Measurements from ENCODE around the gene MYO1D.

Gene MYO1D

GRCh38 chr17:32493976-32494513, 382.9 kb downstream of the MYO1D start:
- H3K4me3 ChIP-seq (ENCODE audit: low read depth, low read length): no peak overlapping the region

GRCh38 chr17:32493571-32493970, 383.4 kb downstream of the MYO1D start:
- no peak overlapping the region for H3K4me3 ChIP-seq (ENCODE audit: low read depth, low read length)

- H3K4me3 ChIP-seq (ENCODE audit: low read depth, low read length): no peak overlapping the region
Measured at GRCh38 chr17:32492648-32493289, 384.2 kb downstream of the MYO1D start.

GRCh38 chr17:32492264-32492589, 384.7 kb downstream of the MYO1D start:
- no peak overlapping the region for H3K4me3 ChIP-seq (ENCODE audit: low read depth, low read length)

GRCh38 chr17:32491371-32492263, 385.3 kb downstream of the MYO1D start:
- H3K4me3 ChIP-seq (ENCODE audit: low read depth, low read length): no peak overlapping the region

GRCh38 chr17:32490101-32490482, 386.8 kb downstream of the MYO1D start:
- H3K4me3 ChIP-seq (ENCODE audit: low read depth, low read length): no peak overlapping the region

- H3K4me3 ChIP-seq (ENCODE audit: low read depth, low read length): no peak overlapping the region
Measured at GRCh38 chr17:32489320-32490100, 387.4 kb downstream of the MYO1D start.

GRCh38 chr17:32488604-32489180, 388.2 kb downstream of the MYO1D start:
- no peak overlapping the region for H3K4me3 ChIP-seq (ENCODE audit: low read depth, low read length)

- H3K4me3 ChIP-seq (ENCODE audit: low read depth, low read length): peak overlapping the region; percentile 69
Measured at GRCh38 chr17:32488177-32488542, 388.8 kb downstream of the MYO1D start.

GRCh38 chr17:32487473-32488176, 389.3 kb downstream of the MYO1D start:
- H3K4me3 ChIP-seq (ENCODE audit: low read depth, low read length): peak overlapping the region; percentile 69

- peak within 1 kb of the TSS; percentile 69 for H3K4me3 ChIP-seq (ENCODE audit: low read depth, low read length)
Measured at GRCh38 chr17:32486701-32487472, 390.0 kb downstream of the MYO1D start, which contains the start of gene CDK5R1. Gene CDK5R1 (plus strand): TSS chr17:32486993. CDS start chr17:32487621, 628 bp downstream.

- H3K4me3 ChIP-seq (ENCODE audit: low read depth, low read length): peak overlapping the region; percentile 39
Measured at GRCh38 chr17:32486111-32486700, 390.7 kb downstream of the MYO1D start.

GRCh38 chr17:32485261-32486110, 391.4 kb downstream of the MYO1D start:
- no peak overlapping the region for H3K4me3 ChIP-seq (ENCODE audit: low read depth, low read length)

- H3K4me3 ChIP-seq (ENCODE audit: low read depth, low read length): no peak overlapping the region
Measured at GRCh38 chr17:32484628-32485027, 392.3 kb downstream of the MYO1D start.

- no peak overlapping the region for H3K4me3 ChIP-seq (ENCODE audit: low read depth, low read length)
Measured at GRCh38 chr17:32484041-32484461, 392.9 kb downstream of the MYO1D start.

- no peak overlapping the region for H3K4me3 ChIP-seq (ENCODE audit: low read depth, low read length)
Measured at GRCh38 chr17:32483451-32484019, 393.4 kb downstream of the MYO1D start.

- H3K4me3 ChIP-seq (ENCODE audit: low read depth, low read length): no peak overlapping the region
Measured at GRCh38 chr17:32482568-32483320, 394.2 kb downstream of the MYO1D start.

Data from iPS-11a (cell line).